Endothelial cell of umbilical vein (primary cell): Measurements from ENCODE around the gene INSYN2B.

Source experiments
- EZH2 ChIP-seq: IDR thresholded peaks from 2 replicates; pipeline ENCODE4 v1.6.1; 2012; ENCODE audit warnings: borderline replicate concordance, low read depth, mild to moderate bottlenecking, moderate library complexity, low read length, inconsistent platforms; ENCODE audit not compliant: severe bottlenecking
- FOS ChIP-seq: IDR thresholded peaks from 2 replicates; pipeline ENCODE4 v1.6.1; 2011; ENCODE audit warnings: mild to moderate bottlenecking, low read length, moderate library complexity, borderline replicate concordance; ENCODE audit not compliant: insufficient read depth
- MAX ChIP-seq: IDR thresholded peaks from 2 replicates; pipeline ENCODE4 v1.6.1; 2011; ENCODE audit not compliant: insufficient read depth, insufficient read length
- MYC ChIP-seq: IDR thresholded peaks from one replicate; pipeline ENCODE4 v1.6.1; 2011; ENCODE audit warnings: mild to moderate bottlenecking, low read depth, low read length
- POLR2A ChIP-seq: IDR thresholded peaks from 2 replicates; pipeline ENCODE4 v1.6.1; 2012; ENCODE audit warnings: low read depth, mild to moderate bottlenecking, control low read depth, low read length
- POLR2AphosphoS5 ChIP-seq: IDR thresholded peaks from 2 replicates; pipeline ENCODE4 v1.6.1; 2012; ENCODE audit warnings: low read depth, mild to moderate bottlenecking, control low read depth, low read length, moderate library complexity; ENCODE audit not compliant: insufficient read depth
- TF ChIP-seq, protein P1 (sequence below), 2 donors: IDR thresholded peaks; 1 replicate in 1 of 2; 2 replicates in 1 of 2; pipeline ENCODE4 v1.5.1; 2011; ENCODE audit warnings: low read length in 2 of 2, mild to moderate bottlenecking in 2 of 2, moderate library complexity in 2 of 2, control low read depth in 1 of 2, inconsistent platforms in 1 of 2, low read depth in 1 of 2; ENCODE audit not compliant: insufficient read depth in 1 of 2; ENCODE audit errors: extremely low read depth in 1 of 2

DNA sequence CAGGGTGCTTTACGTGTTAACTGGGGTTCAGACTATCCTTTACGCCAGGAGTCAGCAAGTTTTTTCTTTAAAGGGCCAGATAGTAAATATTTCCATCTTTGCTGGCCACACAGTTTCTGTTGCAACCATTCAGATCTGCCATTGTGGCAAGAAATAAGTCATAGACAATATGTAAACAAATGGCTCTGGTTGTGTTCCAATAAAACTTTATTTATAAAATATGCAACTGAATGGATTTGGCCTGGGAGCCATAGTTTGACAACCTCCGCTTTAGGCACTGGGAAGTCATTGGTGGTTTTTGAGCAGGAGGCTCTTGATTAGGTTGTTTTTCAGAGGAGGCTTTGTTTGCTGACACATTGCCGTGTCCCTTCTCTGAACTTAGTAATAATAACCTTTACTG lies 90.7 kb downstream of the INSYN2B start:
- TF ChIP-seq, protein P1, sequence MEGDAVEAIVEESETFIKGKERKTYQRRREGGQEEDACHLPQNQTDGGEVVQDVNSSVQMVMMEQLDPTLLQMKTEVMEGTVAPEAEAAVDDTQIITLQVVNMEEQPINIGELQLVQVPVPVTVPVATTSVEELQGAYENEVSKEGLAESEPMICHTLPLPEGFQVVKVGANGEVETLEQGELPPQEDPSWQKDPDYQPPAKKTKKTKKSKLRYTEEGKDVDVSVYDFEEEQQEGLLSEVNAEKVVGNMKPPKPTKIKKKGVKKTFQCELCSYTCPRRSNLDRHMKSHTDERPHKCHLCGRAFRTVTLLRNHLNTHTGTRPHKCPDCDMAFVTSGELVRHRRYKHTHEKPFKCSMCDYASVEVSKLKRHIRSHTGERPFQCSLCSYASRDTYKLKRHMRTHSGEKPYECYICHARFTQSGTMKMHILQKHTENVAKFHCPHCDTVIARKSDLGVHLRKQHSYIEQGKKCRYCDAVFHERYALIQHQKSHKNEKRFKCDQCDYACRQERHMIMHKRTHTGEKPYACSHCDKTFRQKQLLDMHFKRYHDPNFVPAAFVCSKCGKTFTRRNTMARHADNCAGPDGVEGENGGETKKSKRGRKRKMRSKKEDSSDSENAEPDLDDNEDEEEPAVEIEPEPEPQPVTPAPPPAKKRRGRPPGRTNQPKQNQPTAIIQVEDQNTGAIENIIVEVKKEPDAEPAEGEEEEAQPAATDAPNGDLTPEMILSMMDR (IDR thresholded peaks at IDR 0.05; ENCODE audit: extremely low read depth in 1 of 2, insufficient read depth in 1 of 2, low read depth in 1 of 2, low read length in 2 of 2): no peak
- TF ChIP-seq POLR2A: no peak
- no peak for TF ChIP-seq MAX
- TF ChIP-seq MYC: no peak
- TF ChIP-seq EZH2: no peak
- no peak for TF ChIP-seq FOS
- TF ChIP-seq POLR2AphosphoS5: no peak
